Activated CD8-positive, alpha-beta memory T cell treated with anti-CD3 and anti-CD28 coated beads for 48 hours (primary cell): ENCODE results near the gene AFAP1L1.
"Not testable (repeated sequence)": the region's sequence is repeated elsewhere in the genome, so short reads cannot be mapped to it uniquely, and the experiment has no call there.

Source experiments
- DNase-seq, 3 experiments: peaks; one replicate each; pipeline ENCODE4 v3.0.0-alpha.2; 2020; ENCODE audit warnings: low read depth in 2 of 3, low spot score in 2 of 3

Gene AFAP1L1

GRCh38 chr5:149387081-149387631 is 115.5 kb downstream of the AFAP1L1 start:
- no peak for DNase-seq

DNA sequence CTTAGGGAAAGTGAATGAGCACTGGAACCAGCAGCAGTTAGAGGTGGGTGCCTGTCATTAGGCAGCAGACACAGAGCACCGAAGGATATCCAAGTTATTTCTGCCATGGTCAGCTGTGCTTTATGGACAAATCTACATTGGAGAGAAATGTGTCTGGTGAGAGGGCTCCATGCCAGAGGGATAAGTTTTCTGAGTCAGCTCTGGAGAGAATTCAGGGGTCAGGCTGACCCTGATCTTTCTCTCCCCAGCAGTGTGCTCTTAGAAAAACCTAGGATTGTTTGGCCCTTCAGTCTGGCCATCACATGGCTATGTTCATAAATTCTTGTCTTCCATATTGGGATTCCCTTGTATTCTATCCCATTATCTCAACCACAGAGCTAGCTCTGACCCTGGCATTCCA is 116.3 kb downstream of the AFAP1L1 start:
- DNase-seq = no peak

GRCh38 chr5:149388498-149389190 is 117.0 kb downstream of the AFAP1L1 start:
- no peak for DNase-seq

GRCh38 chr5:149389552-149390495 is 118.2 kb downstream of the AFAP1L1 start:
- DNase-seq = no peak

DNA sequence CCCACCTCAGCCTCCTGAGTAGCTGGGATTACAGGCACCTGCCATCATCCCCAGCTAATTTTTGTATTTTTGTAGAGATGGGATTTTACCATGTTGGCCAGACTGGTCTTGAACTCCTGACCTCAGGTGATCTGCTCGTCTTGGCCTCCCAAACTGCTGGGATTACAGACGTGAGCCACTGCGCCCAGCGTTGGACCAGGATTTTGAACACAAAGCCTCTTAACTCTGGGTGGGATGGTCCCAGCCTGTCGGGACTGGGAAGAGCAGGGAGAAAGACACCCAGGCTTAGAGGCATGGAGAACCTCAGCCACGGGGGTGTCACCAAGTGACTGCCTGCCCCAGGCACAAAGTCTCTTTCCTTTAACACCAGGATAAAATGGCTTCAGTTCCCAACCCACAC is 119.4 kb downstream of the AFAP1L1 start:
- not testable (repeated sequence) for DNase-seq
